HG02885 (cell line): ENCODE results near the gene TUBGCP3.
"Not testable (repeated sequence)": the region's sequence is repeated elsewhere in the genome, so short reads cannot be mapped to it uniquely, and the experiment has no call there.

Experiments used
- ATAC-seq: cut with Tn5 transposase; IDR thresholded peaks from one replicate; pipeline ENCODE4 v1.9.1; 2021; ENCODE audit warnings: mild to moderate bottlenecking; ENCODE audit not compliant: unreplicated experiment, poor library complexity

TUBGCP3 gene

DNA sequence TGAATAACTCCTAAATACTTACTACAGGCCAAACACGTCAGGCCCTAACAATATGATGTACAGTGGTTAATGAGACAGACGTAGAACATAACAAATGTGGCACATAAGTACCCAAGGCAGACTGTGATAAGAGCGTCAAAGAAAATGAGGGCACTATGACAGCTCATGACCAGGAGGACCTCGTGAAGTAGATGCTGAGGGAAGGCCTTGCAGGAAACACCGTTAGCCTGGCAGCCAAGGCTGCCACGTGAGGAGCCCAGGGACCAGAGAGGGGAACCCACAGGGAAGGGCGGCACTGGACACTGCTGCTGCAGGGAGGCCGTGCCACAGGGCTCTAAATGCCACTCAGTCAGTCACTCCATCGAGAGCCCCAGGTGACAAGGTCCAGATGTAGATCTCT, 5.7 kb downstream of the TUBGCP3 start:
- ATAC-seq: no peak

- ATAC-seq: no peak
Observed at GRCh38 chr13:112580912-112581311, 7.0 kb downstream of the TUBGCP3 start.

GRCh38 chr13:112580211-112580610, 7.7 kb downstream of the TUBGCP3 start:
- no peak for ATAC-seq

GRCh38 chr13:112579310-112579843, 8.6 kb downstream of the TUBGCP3 start:
- no peak for ATAC-seq

DNA sequence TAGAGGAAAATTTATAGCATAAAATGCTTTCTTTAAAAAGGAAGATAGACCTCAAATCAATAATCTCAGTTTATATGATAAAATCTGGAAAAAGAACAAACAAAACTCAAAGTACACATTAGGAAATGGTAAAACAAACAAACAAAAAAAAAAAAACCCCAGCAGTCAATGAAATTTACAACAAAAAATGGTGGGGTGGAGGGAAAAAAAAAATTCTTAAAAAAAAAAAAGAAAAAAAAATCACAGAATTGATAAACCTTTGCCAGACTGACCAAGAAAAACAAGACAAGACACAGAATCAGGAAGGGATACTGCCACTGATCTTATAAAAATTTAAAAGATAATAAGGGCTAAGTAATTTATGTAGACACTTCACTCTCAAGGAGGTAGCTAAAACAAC, 11.2 kb downstream of the TUBGCP3 start:
- no peak for ATAC-seq

GRCh38 chr13:112576191-112576590, 11.8 kb downstream of the TUBGCP3 start:
- ATAC-seq: no peak

- no peak for ATAC-seq
Observed at GRCh38 chr13:112575675-112576074, 12.3 kb downstream of the TUBGCP3 start.

GRCh38 chr13:112574834-112575613, 12.9 kb downstream of the TUBGCP3 start:
- ATAC-seq: no peak

GRCh38 chr13:112574416-112574815, 13.5 kb downstream of the TUBGCP3 start:
- no peak for ATAC-seq

DNA sequence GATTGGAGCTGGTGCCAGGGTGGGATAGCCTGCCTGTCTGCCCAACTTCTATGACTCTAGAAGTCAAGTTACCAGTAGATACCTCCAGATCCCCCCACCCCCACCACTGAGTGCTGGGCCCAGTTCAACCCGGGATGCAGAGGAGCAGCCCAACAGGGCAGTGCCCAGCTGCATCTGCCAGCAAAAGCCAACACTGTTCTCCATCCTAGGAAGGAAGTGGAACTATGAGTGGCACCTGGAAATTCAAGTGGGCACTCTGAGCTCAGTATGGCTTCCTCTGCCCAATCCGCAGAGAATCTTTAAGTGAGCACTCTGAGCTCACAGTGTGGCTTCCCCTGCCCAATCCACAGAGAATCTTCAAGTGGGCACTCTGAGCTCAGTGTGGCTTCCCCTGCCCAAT, 14.2 kb downstream of the TUBGCP3 start:
- no peak for ATAC-seq

DNA sequence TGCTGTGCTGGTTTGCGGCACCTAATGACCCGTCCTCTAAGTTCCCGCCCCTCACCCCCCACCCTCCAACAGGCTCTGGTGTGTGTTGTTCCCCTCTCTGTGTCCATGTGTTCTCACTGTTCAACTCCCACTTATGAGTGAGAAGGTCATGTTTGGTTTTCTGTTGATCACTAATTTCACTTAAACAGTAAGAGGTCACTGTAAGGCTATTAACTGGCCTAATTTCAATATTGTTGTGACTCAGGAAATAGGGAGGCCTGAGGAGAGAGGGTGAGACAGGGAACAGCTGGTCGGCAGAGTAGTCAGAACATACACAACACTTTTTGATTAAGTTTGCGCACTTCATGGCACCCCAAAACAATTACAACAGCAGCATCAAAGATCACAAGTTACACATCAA, 15.6 kb downstream of the TUBGCP3 start:
- no peak for ATAC-seq

DNA sequence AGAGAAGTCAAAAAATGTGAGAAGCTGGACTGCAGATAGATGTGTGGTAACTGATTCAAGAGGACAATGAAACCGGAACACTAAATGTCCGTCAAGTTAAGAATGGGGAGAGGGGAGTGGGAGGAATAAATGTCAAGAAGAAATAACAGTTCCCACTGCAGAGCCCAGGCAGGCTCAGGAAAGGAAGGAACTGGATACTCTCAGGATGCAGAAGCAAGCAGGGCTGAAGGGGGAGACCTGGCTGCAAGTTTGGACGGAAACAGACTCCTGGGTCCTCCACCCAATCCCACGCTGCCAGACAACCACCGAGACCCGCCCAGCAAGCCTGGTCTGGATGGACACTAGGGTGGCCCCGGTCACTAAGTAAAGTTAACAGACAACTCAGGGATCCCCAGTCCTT, 18.1 kb downstream of the TUBGCP3 start:
- no peak for ATAC-seq

DNA sequence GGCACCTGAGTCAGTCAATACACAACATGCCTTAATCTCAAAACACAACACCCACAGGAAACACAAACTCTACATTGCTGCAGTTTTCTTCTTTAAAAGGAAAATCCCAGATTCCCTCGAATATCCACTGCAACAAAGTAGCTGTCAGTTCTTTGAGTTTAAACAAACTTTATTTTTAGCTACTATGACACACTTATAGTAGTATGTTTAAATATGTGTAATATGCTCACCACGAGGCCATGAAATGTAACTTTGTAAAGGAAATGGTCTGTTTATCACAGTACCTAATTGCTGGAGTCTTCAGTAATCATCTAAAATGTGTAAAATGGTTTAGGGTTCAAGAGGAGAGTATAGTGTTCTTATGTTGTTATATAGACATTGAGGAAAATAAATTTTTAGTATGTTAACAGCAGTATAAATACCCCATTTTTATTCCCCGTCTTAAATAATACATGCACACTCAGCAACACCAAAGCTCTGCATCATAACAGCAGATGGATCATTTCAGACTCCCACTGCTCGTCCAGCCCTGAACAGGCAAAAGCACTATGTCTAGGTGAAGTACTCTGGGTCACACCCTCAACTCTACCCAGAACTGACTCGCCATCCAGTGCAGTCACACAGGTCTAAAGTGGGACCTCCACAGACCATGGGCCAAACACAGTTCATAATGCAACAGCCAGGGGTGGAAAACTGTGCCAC, 20.6 kb downstream of the TUBGCP3 start:
- no peak for ATAC-seq

DNA sequence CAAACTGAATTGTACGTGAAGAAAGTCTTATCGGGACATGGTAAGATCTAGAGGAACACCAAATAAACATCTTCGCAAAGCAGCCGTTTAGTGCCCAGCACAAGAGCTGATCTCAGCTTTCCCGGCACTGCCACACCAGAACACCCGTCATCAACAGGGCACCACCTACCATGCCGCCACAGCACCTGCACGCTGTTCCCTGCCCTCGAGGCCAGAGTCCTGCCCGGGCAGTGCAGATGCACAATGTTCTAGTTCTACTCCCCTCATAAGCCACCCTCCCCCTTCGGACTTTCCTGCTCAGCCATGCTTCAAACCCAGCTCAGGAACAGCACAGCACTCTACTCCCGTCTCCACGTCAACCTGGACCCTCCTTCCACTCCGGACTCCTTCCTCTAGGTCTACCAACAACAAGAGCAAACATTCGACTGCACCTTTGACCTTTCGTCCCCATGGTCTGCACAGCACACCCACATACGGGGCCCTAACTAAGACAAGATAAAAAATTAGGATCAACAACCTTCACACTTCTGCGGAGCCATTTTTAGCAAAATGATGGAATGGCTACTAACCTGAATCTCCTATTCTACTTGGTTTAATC, 25.1 kb downstream of the TUBGCP3 start:
- no peak for ATAC-seq

DNA sequence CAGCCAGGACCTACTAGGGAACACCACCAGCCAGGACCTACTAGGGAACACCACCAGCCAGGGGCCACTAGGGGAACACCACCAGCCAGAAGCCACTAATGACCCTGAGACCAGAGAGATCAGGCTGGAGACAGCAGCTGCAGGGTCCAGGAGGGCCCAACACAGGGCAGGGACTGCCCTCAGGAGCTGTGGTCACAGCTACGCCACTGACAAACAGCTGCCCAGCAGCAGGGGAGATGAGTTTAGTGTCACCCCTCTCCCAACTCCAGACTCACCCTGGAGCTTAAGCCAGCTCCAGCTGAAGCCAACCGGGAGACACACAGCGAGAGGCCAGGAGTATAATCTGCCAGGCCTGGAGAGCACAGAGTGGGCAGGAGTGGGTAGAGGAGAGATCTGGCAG, 25.7 kb downstream of the TUBGCP3 start:
- ATAC-seq: no peak

DNA sequence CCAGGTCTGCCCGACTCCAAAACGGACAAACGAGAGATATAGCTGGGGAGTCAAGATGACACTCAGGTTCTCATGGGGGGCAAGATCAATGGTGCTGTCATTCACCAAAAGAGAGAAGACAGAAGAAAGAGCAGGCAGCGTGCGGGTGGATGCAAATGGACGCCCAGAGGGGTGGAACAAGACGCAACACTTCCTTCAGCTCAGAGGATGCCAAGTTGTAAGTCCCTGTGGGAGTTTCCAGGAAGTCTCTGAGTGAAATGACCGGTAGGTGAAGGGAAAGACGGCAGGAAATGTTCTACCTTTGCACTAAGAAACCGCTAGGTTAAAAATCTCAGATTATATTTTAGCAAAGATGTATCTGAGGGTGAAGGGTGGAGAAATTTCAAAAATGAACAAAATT, 26.5 kb downstream of the TUBGCP3 start:
- ATAC-seq: no peak

DNA sequence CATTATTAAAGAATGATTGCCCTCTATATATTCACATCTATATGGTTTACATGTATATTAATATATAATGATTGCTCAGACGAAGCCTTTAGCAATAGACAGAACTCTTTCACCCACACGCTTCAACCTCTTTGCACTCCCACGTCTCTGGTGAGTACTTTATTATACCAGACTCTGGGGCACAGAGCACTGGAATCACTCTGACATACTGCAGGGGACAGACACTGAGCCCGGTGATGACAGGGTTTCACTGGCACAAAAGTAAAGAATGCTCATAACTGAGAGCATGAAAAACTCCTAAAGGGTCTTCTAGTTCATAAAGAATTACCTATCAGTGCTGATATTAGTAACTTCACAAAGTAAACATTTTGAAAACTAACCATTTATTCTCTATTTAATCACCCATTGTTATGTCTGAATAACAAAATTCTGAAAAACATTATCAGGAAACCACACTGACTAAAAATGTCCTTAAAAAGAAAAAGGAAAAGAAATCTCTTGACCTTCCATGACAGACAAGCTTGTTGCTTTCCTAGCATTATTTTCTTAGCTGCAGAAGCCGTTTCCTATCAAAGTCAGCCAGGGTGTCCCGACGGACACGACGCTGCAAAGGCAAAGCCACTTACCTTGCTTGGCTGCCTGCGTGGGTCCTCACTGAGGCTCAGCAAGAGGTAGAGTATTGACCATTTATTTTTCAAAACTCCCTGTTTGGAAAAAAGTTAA, 29.1 kb downstream of the TUBGCP3 start:
- ATAC-seq: no peak

DNA sequence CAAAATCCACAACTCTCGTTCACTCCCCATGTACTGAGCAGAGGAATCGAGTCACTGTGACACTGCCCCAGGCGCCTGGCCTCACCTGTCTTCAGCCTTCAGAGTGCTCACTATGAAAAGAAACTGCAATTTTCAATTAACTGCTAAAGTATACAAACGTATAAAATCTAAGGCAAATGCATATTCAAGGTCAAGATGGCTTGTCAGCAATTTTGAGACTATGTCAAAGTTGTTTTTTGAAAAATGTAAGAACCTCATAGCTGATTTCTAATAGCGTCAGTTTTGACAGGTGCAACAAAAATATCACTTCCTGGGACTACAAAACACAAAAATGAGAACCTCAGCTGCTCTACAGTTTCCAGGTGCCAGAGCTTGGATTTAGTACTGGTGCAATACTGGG, 31.4 kb downstream of the TUBGCP3 start:
- no peak for ATAC-seq

DNA sequence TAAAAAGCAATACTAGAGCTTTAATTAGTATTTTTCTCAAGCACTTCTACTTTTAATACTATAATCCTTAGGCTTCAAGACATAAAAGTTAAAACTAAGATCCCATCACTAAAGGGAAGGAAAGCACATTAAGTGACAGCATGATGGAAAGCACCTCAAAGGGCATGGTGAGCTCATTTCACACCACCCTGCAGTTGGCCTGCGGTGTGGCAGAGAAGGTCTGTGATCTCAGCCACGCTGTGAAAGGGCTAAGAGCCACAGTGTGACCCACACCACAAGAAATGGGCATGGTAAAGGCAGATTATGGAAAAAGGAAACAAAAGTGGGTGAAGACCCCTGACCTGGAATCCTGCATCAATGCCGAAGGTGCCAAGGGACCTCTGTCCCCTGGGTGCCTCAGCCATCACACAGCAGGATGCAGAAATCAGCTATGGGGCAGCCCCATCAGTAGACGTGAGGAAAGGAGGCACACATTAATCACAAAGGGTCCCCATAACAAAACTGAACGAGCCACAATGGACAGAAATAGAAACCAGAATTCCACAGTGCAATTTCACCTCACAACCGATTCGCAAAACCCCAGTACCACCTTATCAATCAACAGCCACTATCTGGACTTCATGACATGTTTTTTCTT, 33.6 kb downstream of the TUBGCP3 start:
- ATAC-seq: no peak

DNA sequence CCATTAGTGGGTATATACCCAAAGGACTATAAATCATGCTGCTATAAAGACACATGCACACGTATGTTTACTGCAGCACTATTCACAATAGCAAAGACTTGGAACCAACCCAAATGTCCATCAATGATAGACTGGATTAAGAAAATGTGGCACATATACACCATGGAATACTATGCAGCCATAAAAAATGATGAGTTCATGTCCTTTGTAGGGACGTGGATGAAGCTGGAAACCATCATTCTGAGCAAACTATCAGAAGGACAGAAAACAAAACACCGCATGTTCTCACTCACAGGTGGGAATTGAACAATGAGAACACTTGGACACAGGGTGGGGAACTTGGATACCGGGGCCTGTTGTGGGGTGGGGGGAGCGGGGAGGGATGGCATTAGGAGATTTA, 39.0 kb downstream of the TUBGCP3 start:
- not testable (repeated sequence) for ATAC-seq
